Ammon's horn (tissue), 1 donor: ENCODE data around the gene PXDN.
"Not testable (repeated sequence)": the region's sequence is repeated elsewhere in the genome, so short reads cannot be mapped to it uniquely, and the experiment has no call there.

Source experiments
- DNase-seq: peaks from one replicate; pipeline ENCODE4 v3.0.0-alpha.2; 2016; ENCODE audit warnings: low spot score

The PXDN gene

GRCh38 chr2:1774929-1775328 is 30.6 kb upstream of the PXDN start:
- no peak for DNase-seq

GRCh38 chr2:1773883-1774282 is 29.6 kb upstream of the PXDN start:
- DNase-seq = no peak

GRCh38 chr2:1772471-1773267 is 28.4 kb upstream of the PXDN start:
- DNase-seq = no peak

- no peak for DNase-seq
Measured at GRCh38 chr2:1771626-1772280, 27.4 kb upstream of the PXDN start.

GRCh38 chr2:1770566-1771380 is 26.5 kb upstream of the PXDN start:
- DNase-seq = no peak

GRCh38 chr2:1769703-1770422 is 25.5 kb upstream of the PXDN start:
- peak; percentile 36 for DNase-seq

- no peak for DNase-seq
Measured at GRCh38 chr2:1767939-1768691, 23.8 kb upstream of the PXDN start.

- DNase-seq = no peak
Measured at GRCh38 chr2:1766851-1767811, 22.8 kb upstream of the PXDN start.

- DNase-seq = no peak
Measured at GRCh38 chr2:1766425-1766824, 22.1 kb upstream of the PXDN start.

GRCh38 chr2:1765201-1765600 is 20.9 kb upstream of the PXDN start:
- DNase-seq = not testable (repeated sequence)

- no peak for DNase-seq
Measured at GRCh38 chr2:1759611-1759930, 15.3 kb upstream of the PXDN start.

GRCh38 chr2:1758774-1759610 is 14.7 kb upstream of the PXDN start:
- no peak for DNase-seq

GRCh38 chr2:1758171-1758570 is 13.9 kb upstream of the PXDN start:
- no peak for DNase-seq

- DNase-seq = no peak
Measured at GRCh38 chr2:1757567-1757966, 13.3 kb upstream of the PXDN start.

- DNase-seq = not testable (repeated sequence)
Measured at GRCh38 chr2:1757146-1757545, 12.8 kb upstream of the PXDN start.

GRCh38 chr2:1756456-1756855 is 12.1 kb upstream of the PXDN start:
- DNase-seq = no peak

- no peak for DNase-seq
Measured at GRCh38 chr2:1755436-1756191, 11.3 kb upstream of the PXDN start.

GRCh38 chr2:1754461-1755170 is 10.3 kb upstream of the PXDN start:
- DNase-seq = no peak
